MG63 (cell line): Measurements from ENCODE around the gene CYP4F3. TPM values are rescaled to one million over a fixed set of nuclear protein-coding genes. Genes with fewer than 3 reads are reported as not detected.

ENCODE experiments used
- DNase-seq: peaks from one replicate; pipeline ENCODE4 v3.0.0-alpha.2; 2020
- H3K27me3 ChIP-seq: fragments of 250-450 bp; sonication (Bioruptor Pico); 2 replicates; pipeline ENCODE4 v1.5.1; 2020; ENCODE audit warnings: mild to moderate bottlenecking, moderate library complexity
- H3K36me3 ChIP-seq: fragments of 250-450 bp; sonication (Bioruptor Pico); 2 replicates; pipeline ENCODE4 v1.5.1; 2020; ENCODE audit warnings: mild to moderate bottlenecking, moderate library complexity
- H3K4me3 ChIP-seq: fragments of 250-450 bp; sonication (Bioruptor Pico); 2 replicates; pipeline ENCODE4 v1.5.1; 2020; ENCODE audit warnings: mild to moderate bottlenecking, moderate library complexity
- H3K9me3 ChIP-seq: fragments of 250-450 bp; sonication (Bioruptor Pico); 2 replicates; pipeline ENCODE4 v1.5.1; 2020; ENCODE audit warnings: mild to moderate bottlenecking, moderate library complexity
- total RNA-seq: library from RNA; depleted of rRNA; stranded (reverse); fragments of >200 nt; shearing (Covaris generic); gene quantifications from 2 replicates; pipeline ENCODE4 v1.2.3, GENCODE V29; 2014; ENCODE audit warnings: low replicate concordance

Gene CYP4F3
- total RNA-seq, 1 experiment from 2014 or later = not detected

DNA sequence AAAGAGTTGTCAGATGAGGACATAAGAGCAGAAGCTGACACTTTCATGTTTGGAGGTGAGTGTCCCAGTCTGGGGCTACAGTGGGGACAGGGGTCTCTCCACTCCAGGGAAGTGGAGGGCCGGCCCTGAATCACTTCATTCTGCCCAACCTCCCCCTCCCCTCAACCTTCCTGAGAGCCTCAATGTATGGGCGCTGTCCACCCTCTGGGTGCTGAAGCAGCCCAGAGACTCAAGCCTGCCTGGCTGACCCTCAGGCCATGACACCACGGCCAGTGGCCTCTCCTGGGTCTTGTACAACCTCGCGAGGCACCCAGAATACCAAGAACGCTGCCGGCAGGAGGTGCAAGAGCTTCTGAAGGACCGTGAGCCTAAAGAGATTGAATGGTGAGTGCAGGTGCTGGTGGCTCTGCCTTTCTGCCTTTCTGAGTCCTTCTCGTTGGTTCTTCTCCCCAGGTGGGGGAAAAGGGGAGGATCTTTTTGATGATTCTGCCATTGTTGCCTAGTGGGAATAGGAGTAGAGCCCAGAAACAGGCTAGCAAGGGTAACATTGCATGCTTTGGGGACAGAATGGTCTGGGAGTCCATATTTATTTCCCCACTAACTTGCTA lies 16.9 kb upstream of the CYP4F3 start:
- Histone ChIP-seq H3K27me3 (peaks cover 16% of the 10 kb centered on the region), H3K36me3 (no peaks in the 10 kb centered on the region), H3K4me3 (no peak overlapping the region), H3K9me3 (no peaks in the 10 kb centered on the region)
- DNase-seq = no peak

DNA sequence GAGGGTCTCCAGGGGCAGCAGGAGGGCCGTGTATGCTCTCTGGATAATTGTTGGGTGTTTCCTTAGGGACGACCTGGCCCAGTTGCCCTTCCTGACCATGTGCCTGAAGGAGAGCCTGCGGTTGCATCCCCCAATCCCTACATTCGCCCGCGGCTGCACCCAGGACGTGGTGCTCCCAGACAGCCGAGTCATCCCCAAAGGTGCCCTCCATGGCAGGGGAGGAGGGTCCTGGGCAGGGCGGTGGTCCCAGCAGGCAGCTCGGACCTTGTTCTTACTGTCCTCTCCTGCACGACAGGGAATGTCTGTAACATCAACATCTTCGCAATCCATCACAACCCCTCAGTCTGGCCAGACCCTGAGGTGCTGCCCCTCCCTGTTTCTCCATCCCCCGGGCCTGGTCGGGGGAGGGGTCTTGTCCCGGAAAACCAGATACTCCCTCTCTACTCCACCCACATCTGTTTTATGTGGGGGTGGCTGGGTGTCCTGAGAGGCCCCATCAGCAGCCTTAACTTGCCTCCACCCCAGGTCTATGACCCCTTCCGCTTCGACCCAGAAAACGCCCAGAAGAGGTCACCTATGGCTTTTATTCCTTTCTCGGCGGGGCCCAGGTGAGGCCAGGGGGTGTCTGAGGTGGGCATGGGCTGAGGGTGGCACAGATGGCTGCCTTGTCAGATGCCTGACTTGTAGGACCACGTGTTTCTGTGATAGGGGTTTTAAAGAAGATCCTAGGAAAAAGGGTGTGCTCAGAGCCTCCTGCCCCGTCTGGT lies 12.3 kb upstream of the CYP4F3 start:
- Histone ChIP-seq H3K27me3 (peaks cover 10% of the 10 kb centered on the region), H3K36me3 (no peaks in the 10 kb centered on the region), H3K9me3 (0 out of 2 replicates have a peak, but pooled peaks cover 4% of the 10 kb centered on the region), H3K4me3 (no peak overlapping the region)
- no peak for DNase-seq

DNA sequence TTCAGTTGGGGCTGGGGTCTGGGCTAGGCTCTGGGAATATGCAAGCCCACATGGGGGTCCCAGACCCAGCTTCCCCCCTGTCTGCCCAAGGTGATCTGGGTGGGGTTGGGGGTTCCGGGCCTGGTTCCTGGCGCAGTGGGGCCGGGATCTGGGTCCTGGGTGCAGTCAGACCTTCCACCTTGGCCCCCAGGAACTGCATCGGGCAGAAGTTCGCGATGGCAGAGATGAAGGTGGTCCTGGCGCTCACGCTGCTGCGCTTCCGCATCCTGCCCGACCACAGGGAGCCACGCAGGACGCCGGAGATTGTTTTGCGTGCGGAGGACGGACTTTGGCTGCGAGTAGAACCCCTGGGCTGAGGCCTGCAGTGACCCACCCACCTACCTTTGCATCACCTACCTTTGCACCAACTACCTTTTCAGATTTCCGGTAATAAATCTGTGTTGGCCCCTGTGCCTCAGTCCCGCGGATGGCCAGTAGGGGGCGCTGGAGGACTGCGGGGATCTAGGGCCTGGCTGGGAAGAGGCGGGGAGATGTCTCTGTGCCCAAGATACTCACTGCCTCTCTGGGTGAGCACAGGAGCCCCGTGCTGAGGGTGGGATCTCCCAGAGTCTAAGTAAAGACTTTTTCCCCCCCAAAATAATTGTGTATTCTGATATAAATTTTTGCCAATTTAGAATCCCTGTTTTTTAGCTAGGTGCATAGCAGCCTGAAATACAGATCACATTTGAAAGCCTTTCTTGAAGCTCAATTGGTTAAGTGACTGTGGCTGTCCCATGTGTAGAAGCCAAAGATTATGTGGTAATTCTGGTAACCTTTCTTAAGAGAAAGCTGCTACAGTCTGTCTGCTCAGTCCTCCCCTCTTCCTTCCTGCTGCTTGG lies 11.5 kb upstream of the CYP4F3 start:
- DNase-seq = peak; percentile 68
- H3K9me3 ChIP-seq = 0 out of 2 replicates have a peak, but pooled peaks cover 4% of the 10 kb centered on the region
- H3K4me3 ChIP-seq = no peak overlapping the region
- H3K36me3 ChIP-seq = no peaks in the 10 kb centered on the region
- H3K27me3 ChIP-seq = peaks cover 5% of the 10 kb centered on the region

DNA sequence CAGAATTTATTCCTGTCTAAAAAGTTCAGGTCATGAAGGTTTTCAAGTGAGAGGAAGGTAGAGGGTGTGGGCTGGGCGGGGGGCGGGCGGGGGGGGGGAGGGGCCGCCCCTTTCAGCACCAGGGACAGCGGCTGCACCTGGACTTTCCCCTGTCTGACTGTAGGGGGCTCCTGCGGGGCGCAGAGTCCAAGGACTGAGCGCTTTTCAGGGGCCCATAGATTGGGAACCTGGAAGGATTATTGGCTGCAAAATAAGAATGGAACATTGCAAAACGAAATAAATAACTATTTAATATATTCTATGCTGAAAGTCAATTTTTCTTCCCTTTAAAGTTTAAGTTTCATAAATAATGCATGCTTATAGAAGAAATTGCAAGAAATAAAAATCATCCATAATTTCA lies 8.9 kb upstream of the CYP4F3 start:
- no peak overlapping the region for H3K4me3 ChIP-seq
- H3K36me3 ChIP-seq = no peaks in the 10 kb centered on the region
- peaks cover under 1% of the 10 kb centered on the region for H3K27me3 ChIP-seq
- DNase-seq = no peak
- 0 out of 2 replicates have a peak, but pooled peaks cover 4% of the 10 kb centered on the region for H3K9me3 ChIP-seq

DNA sequence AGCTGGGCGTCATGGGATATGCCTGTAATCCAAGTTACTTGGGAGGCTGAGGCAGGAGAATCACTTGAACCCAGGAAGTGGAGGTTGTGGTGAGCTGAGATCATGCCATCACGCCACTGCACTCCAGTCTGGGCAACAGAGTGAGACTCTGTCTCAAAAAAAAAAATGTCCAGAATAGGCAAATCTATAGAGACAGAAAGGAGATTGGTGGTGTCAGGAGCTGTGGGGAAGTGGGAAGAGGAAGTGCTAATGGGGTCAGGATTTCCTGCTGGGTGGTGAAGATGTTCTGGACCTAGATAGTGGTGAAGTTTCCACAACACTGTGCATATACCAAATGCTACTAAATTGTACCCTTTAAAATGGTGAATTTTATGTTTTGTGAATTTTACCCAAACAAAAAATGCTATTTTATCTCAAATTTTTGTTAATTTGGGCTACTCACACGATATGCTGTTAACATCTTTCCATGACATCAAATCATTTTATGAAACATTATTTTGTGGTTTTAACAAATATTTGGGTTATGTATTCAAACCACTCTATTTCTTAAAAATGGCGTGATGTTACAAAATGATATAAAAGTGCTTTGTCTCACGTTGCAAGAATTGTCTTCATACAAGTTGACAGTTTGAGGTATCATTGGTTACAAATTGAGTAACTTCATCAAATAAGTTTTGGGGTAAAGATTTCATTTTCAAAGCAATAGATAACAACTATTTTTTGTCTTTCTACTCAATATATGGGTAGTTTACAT lies 7.4 kb upstream of the CYP4F3 start:
- no peak for DNase-seq
- H3K36me3 ChIP-seq = no peaks in the 10 kb centered on the region
- no peaks in the 10 kb centered on the region; the same call in none of the 2 replicates for H3K27me3 ChIP-seq
- 0 out of 2 replicates have a peak, but pooled peaks cover 4% of the 10 kb centered on the region for H3K9me3 ChIP-seq
- no peak overlapping the region for H3K4me3 ChIP-seq

DNA sequence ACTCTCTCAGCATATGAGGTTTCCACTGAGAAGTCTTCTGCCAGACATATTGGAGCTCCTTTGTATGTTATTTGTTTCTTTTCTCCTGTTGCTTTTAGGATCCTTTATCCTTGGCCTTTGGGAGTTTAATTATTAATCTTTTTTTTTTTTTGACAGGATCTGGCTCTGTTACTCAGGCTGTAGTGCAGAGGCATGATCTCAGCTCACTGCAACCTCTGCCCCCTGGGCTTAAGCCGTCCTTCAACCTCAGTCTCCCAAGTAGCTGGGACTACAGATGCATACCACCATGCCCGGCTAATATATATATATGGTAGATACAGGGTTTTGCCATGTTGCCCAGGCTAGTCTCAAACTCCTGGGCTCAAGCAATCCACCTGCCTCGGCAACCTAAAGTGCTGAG lies 6.6 kb upstream of the CYP4F3 start:
- H3K27me3 ChIP-seq = no peaks in the 10 kb centered on the region; the same call in none of the 2 replicates
- H3K9me3 ChIP-seq = 0 out of 2 replicates have a peak, but pooled peaks cover 4% of the 10 kb centered on the region
- DNase-seq = no peak
- no peaks in the 10 kb centered on the region for H3K36me3 ChIP-seq
- no peak overlapping the region for H3K4me3 ChIP-seq

DNA sequence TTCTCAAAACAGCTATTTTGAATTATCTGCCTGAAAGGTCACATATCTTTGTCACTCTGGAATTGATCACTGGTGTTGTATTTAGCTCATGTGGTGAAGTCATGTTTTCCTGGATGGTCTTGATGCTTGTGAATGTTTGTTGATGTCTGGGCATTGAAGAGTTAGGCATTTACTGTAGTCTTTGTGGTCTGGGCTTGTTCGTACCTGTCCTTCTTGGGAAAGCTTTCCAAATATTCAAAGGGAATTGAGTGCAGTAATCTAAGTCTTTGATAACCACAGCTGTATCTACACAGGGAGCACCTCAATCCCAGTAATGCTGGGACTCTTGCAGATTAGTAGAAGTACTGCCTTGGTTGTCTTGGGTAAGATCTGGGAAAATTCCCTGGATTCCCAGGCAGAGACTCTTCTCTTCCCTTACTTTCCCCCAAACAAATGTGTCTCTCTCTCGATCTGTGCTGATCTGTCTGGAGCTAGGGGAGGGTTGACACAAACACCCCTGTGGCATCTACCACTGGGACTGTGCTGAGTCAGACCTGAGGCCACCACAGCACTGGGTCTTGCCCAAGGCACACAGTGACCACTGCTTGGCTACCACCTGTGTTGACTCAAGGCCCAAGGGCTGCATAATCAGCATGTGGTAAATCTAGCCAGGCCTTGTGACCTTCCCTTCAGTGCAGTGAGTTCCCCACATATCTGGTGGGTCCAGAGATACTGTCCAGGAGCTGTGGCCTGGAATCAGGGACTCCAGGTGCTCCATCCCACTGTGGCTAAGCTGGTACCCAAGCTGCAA lies 5.5 kb upstream of the CYP4F3 start:
- H3K9me3 ChIP-seq = 0 out of 2 replicates have a peak, but pooled peaks cover 4% of the 10 kb centered on the region
- H3K36me3 ChIP-seq = no peaks in the 10 kb centered on the region
- DNase-seq = no peak
- no peaks in the 10 kb centered on the region; the same call in none of the 2 replicates for H3K27me3 ChIP-seq
- no peak overlapping the region for H3K4me3 ChIP-seq

DNA sequence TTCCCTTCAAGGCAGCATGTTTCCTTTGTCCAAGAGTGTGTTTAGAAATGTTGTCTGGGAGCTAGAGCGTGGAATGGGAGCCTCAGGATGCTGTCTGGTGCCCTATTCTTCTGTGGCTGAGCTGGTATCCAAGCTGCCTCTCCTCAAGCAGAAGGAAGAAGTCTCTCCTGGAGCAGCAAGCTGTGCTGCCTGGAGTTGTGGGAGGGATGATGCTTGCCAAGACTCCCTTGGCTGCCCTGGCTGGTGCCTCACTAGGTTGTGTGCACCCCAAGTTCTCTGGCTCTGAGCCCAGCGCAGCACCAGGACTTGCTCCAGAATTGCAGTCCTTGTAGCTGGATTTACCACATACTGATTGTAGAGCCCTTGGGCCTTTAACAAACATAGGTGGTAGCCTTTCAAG lies 4.7 kb upstream of the CYP4F3 start:
- Histone ChIP-seq H3K9me3 (0 out of 2 replicates have a peak, but pooled peaks cover 4% of the 10 kb centered on the region), H3K36me3 (no peaks in the 10 kb centered on the region), H3K4me3 (no peak overlapping the region), H3K27me3 (no peaks in the 10 kb centered on the region; the same call in none of the 2 replicates)
- DNase-seq = no peak

DNA sequence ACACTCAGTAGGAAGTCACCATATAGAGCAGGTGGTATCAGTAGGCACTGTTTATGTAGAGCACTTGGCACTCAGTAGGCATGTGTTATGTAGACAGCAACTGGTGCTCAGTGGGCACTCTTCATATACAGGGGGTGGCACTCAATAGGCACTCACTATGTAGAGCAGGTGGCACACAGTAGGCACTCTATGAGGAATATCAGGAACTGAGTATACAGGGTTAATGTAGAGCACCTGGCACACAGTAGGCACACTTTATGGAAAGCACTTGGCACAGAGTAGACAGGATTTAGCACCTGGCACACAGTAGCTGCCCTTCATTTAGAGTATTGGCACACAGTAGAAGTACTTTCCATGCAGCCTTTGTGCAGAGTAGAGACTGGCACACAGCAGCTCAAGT lies 1.1 kb upstream of the CYP4F3 start:
- H3K4me3 ChIP-seq = no peak overlapping the region
- no peak for DNase-seq
- no peaks in the 10 kb centered on the region for H3K9me3 ChIP-seq
- no peaks in the 10 kb centered on the region for H3K36me3 ChIP-seq
- no peaks in the 10 kb centered on the region; the same call in none of the 2 replicates for H3K27me3 ChIP-seq

DNA sequence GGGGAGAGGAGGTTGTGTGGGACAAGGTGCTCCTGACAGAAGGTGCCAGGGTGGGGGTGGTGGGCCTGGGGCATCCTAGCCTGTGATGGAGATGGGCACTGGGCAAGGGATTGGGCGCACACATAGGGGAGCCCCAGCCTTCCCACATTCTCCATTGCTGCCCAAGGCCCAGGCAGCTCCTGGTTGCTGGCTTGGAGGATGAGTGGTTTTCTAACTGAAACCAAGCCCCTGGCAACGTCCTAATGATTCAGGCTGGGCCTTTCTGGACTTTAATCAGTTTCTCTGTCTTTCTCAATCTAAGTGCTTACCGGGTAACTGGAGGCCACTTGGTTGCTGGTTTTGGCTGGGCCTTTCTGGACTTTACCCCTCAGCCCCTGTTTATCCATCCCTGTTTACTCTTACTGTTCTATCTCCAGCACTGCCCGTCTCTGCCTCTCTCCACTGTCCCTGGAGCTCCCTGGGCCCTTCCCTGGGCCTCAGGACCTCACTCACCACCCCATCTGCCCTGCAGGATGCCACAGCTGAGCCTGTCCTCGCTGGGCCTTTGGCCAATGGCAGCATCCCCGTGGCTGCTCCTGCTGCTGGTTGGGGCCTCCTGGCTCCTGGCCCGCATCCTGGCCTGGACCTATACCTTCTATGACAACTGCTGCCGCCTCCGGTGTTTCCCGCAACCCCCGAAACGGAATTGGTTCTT lies 354 bp downstream of the CYP4F3 start:
- H3K27me3 ChIP-seq = no peaks in the 10 kb centered on the region; the same call in none of the 2 replicates
- no peak overlapping the region for H3K4me3 ChIP-seq
- H3K36me3 ChIP-seq = no peaks in the 10 kb centered on the region
- no peaks in the 10 kb centered on the region for H3K9me3 ChIP-seq
- no peak for DNase-seq

DNA sequence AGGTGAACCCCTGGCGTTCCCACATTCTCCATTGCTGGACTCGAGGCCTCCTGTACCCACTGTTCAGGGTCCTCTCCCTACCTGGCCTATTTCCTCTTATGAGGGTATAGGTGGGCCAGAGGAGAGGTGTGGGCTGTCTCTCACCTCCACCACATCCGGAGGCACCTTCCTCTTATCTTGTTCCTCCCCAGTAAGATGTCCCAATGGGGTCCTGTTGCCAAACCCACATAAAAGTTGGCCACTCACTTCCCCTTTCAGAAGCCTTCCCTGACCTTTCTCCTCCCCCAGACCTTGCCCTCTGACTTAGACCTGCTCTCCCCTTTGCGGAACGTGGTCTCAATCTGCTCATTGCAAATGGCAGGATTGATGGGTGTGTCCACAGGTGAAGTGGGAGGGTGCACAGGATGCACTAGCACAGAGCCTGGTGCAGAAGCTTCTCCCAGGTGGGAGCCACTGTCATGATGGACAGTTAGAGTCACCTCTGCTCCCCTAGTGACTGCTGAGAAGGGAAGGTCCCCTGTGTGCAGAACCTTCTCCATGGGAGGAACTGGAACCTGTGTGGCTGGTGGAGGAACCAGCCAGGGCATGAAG lies 1.3 kb downstream of the CYP4F3 start:
- DNase-seq = no peak
- Histone ChIP-seq H3K9me3 (no peaks in the 10 kb centered on the region), H3K27me3 (no peaks in the 10 kb centered on the region; the same call in 1 of the 2 replicates), H3K36me3 (no peaks in the 10 kb centered on the region), H3K4me3 (no peak overlapping the region)

DNA sequence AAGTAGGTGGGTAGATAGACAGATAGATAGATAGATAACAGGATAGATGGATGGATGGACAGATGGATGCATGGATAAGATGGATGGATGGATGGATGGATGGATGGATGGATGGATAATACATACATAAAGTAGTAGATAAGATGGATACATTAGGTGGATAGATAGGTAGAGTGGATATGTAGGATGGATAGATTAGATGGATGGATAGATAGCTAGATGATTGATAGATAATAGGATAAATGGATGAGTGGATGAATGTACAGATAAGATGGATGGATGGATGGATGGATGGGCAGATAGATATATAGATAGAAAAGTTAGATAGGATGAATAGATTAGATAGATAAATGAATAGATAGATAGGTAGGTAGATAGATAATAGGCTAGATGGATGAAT lies 2.1 kb downstream of the CYP4F3 start:
- Histone ChIP-seq H3K9me3 (no peaks in the 10 kb centered on the region), H3K36me3 (no peaks in the 10 kb centered on the region), H3K4me3 (no peak overlapping the region), H3K27me3 (no peaks in the 10 kb centered on the region)
- no peak for DNase-seq

DNA sequence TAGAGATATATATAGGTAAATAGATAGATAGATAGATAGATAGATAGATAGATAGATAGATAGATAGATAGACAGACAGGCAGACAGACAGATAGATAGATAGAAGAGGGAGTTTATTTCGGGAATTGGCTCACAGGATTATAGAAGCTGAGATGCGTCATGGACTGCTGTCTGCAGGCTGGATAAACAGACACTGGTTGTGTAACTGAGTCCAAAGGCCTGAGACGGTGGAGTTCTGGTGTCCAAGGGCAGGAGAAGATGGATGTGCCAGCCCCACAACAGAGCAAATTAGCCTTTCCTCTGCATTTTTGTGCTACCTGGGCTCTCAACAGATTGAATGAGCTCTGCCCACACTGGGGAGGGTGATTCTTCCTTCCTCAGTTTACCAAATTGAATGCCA lies 2.7 kb downstream of the CYP4F3 start:
- Histone ChIP-seq H3K27me3 (no peaks in the 10 kb centered on the region), H3K36me3 (no peaks in the 10 kb centered on the region), H3K4me3 (no peak overlapping the region), H3K9me3 (no peaks in the 10 kb centered on the region)
- DNase-seq = no peak

DNA sequence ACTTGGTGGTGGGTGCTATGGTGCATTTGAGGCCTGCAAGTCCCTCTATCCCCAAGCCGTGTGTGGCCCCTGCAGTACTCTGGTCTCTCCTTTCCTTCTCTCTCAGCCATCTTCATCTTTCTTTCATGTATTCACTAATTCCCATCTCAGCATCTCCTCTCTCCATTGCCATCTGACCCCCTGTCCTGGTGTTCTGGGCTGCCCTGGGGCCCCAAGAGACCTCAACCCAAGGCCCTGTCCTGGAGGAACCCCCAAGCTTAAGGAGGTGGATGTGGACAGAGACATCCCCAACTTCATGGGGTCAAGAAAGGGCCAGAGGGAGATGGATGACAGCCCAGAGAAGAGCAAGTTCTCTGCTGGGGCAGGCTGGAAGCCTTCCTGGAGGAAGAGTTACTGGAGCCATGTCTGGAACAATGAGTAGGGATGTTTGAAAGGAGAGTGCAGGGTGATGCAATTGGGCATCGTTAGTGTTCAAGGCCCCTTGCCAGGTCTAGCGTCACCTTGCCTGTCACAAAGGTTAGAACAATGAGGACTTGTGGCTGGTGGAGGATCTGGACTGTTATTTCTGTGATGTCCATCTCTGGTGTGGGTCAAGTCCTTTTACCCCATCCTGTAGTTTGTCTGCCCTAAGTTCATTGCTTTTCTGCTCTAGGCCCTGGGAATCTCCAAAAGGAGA lies 3.5 kb downstream of the CYP4F3 start:
- no peak for DNase-seq
- Histone ChIP-seq H3K4me3 (no peak overlapping the region), H3K27me3 (no peaks in the 10 kb centered on the region), H3K36me3 (no peaks in the 10 kb centered on the region), H3K9me3 (no peaks in the 10 kb centered on the region)
